Measurements from ENCODE around the gene IMMP2L.

IMMP2L gene

DNA sequence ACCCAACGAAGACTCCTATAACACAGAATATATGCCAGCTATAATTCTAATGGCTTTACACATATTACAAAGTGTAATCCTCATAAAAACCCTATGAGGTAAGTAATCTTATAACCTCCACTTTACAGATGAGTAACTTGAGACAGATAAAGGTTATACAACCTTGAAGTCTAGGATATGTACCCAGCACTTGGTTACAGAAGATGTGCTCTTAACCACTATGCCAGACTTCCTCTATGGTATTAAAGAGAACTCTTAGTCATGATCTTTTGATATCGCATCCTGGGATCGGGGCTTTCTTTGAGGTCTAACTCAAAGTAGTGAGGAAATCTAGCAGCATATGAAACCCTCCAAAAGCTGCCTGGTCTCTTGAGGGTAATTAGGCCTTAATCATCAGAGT lies 790.6 kb downstream of the IMMP2L start:
- Histone ChIP-seq H3K9me3 (ENCODE audit: control insufficient read depth, insufficient read depth, low read length) (no peaks in the 10 kb centered on the region), H3K36me3 (ENCODE audit: control insufficient read depth, insufficient read depth, low read length) (no peaks in the 10 kb centered on the region), H3K9ac (ENCODE audit: low read depth, low read length) (no peak overlapping the region), H3K4me1 (ENCODE audit: control insufficient read depth, insufficient read depth, low read length) (no peaks in the 10 kb centered on the region), H3K4me3 (ENCODE audit: low read depth, low read length) (no peak overlapping the region), H3K27me3 (ENCODE audit: control insufficient read depth, insufficient read depth, low read length) (no peaks in the 10 kb centered on the region)

- H3K4me1 ChIP-seq (ENCODE audit: control insufficient read depth, insufficient read depth, low read length): no peaks in the 10 kb centered on the region
- H3K4me3 ChIP-seq (ENCODE audit: low read depth, low read length): no peak overlapping the region
- H3K9me3 ChIP-seq (ENCODE audit: control insufficient read depth, insufficient read depth, low read length): no peaks in the 10 kb centered on the region
- no peak overlapping the region for H3K9ac ChIP-seq (ENCODE audit: low read depth, low read length)
- no peaks in the 10 kb centered on the region for H3K27me3 ChIP-seq (ENCODE audit: control insufficient read depth, insufficient read depth, low read length)
- H3K36me3 ChIP-seq (ENCODE audit: control insufficient read depth, insufficient read depth, low read length): no peaks in the 10 kb centered on the region
Observed at GRCh38 chr7:110767550-110768110, 794.7 kb downstream of the IMMP2L start.

GRCh38 chr7:110766864-110767263 lies 795.4 kb downstream of the IMMP2L start:
- no peak overlapping the region for H3K9ac ChIP-seq (ENCODE audit: low read depth, low read length)
- no peaks in the 10 kb centered on the region for H3K4me1 ChIP-seq (ENCODE audit: control insufficient read depth, insufficient read depth, low read length)
- H3K4me3 ChIP-seq (ENCODE audit: low read depth, low read length): no peak overlapping the region
- no peaks in the 10 kb centered on the region for H3K36me3 ChIP-seq (ENCODE audit: control insufficient read depth, insufficient read depth, low read length)
- H3K27me3 ChIP-seq (ENCODE audit: control insufficient read depth, insufficient read depth, low read length): no peaks in the 10 kb centered on the region
- H3K9me3 ChIP-seq (ENCODE audit: control insufficient read depth, insufficient read depth, low read length): no peaks in the 10 kb centered on the region

DNA sequence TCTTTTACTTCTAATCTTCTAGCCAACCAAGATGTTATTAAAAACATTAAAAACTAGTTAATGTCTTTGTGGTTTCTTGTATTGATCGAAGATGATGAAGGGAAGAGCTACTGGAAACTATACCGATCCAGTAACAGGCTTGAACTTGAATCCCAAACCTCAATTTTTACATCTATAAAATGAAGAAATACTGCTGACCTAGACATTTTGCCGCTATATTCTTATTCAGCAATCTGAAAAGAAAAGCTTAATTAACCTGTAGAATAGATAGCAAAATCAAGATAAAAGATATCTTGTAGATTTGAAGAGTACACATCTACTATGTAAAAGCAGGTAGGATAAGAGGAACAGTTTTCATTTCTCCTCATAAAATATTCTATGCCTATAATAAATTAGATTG lies 797.4 kb downstream of the IMMP2L start:
- Histone ChIP-seq H3K4me3 (ENCODE audit: low read depth, low read length) (no peak overlapping the region), H3K9ac (ENCODE audit: low read depth, low read length) (no peak overlapping the region), H3K36me3 (ENCODE audit: control insufficient read depth, insufficient read depth, low read length) (no peaks in the 10 kb centered on the region), H3K4me1 (ENCODE audit: control insufficient read depth, insufficient read depth, low read length) (no peaks in the 10 kb centered on the region), H3K9me3 (ENCODE audit: control insufficient read depth, insufficient read depth, low read length) (no peaks in the 10 kb centered on the region), H3K27me3 (ENCODE audit: control insufficient read depth, insufficient read depth, low read length) (no peaks in the 10 kb centered on the region)

DNA sequence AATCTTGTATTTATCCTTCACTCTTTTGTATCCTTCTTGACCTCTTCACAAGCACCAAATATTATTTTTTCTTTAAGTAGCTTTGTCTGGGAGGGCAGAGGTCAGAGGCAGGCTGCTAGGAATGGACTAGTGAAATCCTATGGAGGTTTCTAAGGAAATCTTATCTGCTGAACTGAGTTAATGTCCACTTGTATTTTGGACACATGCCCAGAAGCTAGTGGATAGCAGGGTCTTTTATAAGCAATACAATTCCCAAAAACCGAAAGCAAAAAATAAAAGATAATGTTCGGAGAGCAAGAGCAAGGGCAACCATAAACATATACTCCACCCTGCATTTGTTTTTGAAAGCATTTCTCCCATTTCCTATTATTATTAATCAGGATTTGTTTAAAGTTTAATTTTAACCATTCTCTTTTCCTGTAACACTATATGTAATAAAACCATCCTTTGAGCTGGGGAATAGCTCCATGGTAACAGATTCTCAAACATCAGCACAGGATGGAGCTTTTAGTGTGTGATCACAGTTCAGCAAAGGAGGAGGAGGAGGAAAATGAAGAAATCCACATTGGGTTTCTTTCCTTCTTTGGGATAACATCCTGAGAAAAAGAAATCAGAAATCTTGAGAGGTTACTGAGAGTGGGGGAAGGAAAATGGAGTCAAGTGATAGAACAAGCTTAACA lies 799.6 kb downstream of the IMMP2L start:
- Histone ChIP-seq H3K9ac (ENCODE audit: low read depth, low read length) (no peak overlapping the region), H3K4me3 (ENCODE audit: low read depth, low read length) (no peak overlapping the region), H3K27me3 (ENCODE audit: control insufficient read depth, insufficient read depth, low read length) (no peaks in the 10 kb centered on the region), H3K4me1 (ENCODE audit: control insufficient read depth, insufficient read depth, low read length) (no peaks in the 10 kb centered on the region), H3K36me3 (ENCODE audit: control insufficient read depth, insufficient read depth, low read length) (no peaks in the 10 kb centered on the region), H3K9me3 (ENCODE audit: control insufficient read depth, insufficient read depth, low read length) (no peaks in the 10 kb centered on the region)

DNA sequence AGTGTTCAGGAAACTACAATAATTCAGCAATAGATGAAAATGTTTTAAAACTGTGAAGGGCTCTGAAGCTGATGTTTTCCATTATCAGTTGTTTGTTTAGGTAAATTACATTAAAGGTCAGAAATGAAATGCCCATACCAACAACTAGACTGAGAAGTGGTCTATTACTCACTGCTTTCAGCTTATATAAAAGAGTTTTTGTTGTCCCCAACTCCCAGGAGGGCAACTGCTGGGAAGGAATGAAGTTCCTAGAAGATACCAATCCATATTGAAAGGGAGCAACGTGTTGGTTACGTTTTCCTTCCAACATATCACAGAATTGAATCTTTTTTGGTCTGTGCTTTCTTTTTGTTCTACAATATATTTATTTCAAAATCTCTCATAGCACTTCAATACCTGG lies 802.0 kb downstream of the IMMP2L start:
- no peak overlapping the region for H3K4me3 ChIP-seq (ENCODE audit: low read depth, low read length)
- no peaks in the 10 kb centered on the region for H3K4me1 ChIP-seq (ENCODE audit: control insufficient read depth, insufficient read depth, low read length)
- H3K9me3 ChIP-seq (ENCODE audit: control insufficient read depth, insufficient read depth, low read length): no peaks in the 10 kb centered on the region
- no peak overlapping the region for H3K9ac ChIP-seq (ENCODE audit: low read depth, low read length)
- H3K27me3 ChIP-seq (ENCODE audit: control insufficient read depth, insufficient read depth, low read length): no peaks in the 10 kb centered on the region
- H3K36me3 ChIP-seq (ENCODE audit: control insufficient read depth, insufficient read depth, low read length): no peaks in the 10 kb centered on the region

- Histone ChIP-seq H3K4me3 (ENCODE audit: low read depth, low read length) (no peak overlapping the region), H3K9me3 (ENCODE audit: control insufficient read depth, insufficient read depth, low read length) (no peaks in the 10 kb centered on the region), H3K27me3 (ENCODE audit: control insufficient read depth, insufficient read depth, low read length) (no peaks in the 10 kb centered on the region), H3K9ac (ENCODE audit: low read depth, low read length) (no peak overlapping the region), H3K36me3 (ENCODE audit: control insufficient read depth, insufficient read depth, low read length) (no peaks in the 10 kb centered on the region), H3K4me1 (ENCODE audit: control insufficient read depth, insufficient read depth, low read length) (no peaks in the 10 kb centered on the region)
Observed at GRCh38 chr7:110759069-110759468, 803.2 kb downstream of the IMMP2L start.

- Histone ChIP-seq H3K4me1 (ENCODE audit: control insufficient read depth, insufficient read depth, low read length) (no peaks in the 10 kb centered on the region), H3K9ac (ENCODE audit: low read depth, low read length) (no peak overlapping the region), H3K36me3 (ENCODE audit: control insufficient read depth, insufficient read depth, low read length) (no peaks in the 10 kb centered on the region), H3K4me3 (ENCODE audit: low read depth, low read length) (no peak overlapping the region), H3K9me3 (ENCODE audit: control insufficient read depth, insufficient read depth, low read length) (no peaks in the 10 kb centered on the region), H3K27me3 (ENCODE audit: control insufficient read depth, insufficient read depth, low read length) (no peaks in the 10 kb centered on the region)
Observed at GRCh38 chr7:110754649-110755048, 807.6 kb downstream of the IMMP2L start.

GRCh38 chr7:110750931-110751605 lies 811.2 kb downstream of the IMMP2L start:
- Histone ChIP-seq H3K27me3 (ENCODE audit: control insufficient read depth, insufficient read depth, low read length) (no peaks in the 10 kb centered on the region), H3K36me3 (ENCODE audit: control insufficient read depth, insufficient read depth, low read length) (no peaks in the 10 kb centered on the region), H3K9ac (ENCODE audit: low read depth, low read length) (no peak overlapping the region), H3K4me1 (ENCODE audit: control insufficient read depth, insufficient read depth, low read length) (no peaks in the 10 kb centered on the region), H3K4me3 (ENCODE audit: low read depth, low read length) (no peak overlapping the region), H3K9me3 (ENCODE audit: control insufficient read depth, insufficient read depth, low read length) (no peaks in the 10 kb centered on the region)

DNA sequence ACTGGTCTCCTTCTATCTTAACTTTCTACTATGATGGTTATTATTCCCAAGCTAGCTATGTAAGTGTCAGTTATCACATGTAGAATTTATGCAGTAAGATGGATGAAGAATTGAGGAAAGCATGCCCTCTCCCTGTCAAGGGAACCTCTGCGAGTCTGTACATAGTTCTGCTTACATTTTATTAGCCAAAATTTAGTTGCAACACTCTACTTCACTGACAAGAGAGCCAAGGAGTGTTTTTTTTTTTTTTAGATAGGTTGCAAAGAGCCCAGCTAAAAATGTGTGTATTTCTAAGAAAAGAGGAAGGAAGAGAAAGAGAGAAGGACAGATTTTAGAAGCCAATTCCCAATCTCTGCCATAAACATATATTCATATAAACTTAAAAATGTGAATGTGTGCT lies 829.1 kb downstream of the IMMP2L start:
- no peaks in the 10 kb centered on the region for H3K9me3 ChIP-seq (ENCODE audit: control insufficient read depth, insufficient read depth, low read length)
- H3K36me3 ChIP-seq (ENCODE audit: control insufficient read depth, insufficient read depth, low read length): no peaks in the 10 kb centered on the region
- H3K27me3 ChIP-seq (ENCODE audit: control insufficient read depth, insufficient read depth, low read length): no peaks in the 10 kb centered on the region
- no peaks in the 10 kb centered on the region for H3K4me1 ChIP-seq (ENCODE audit: control insufficient read depth, insufficient read depth, low read length)
- no peak overlapping the region for H3K9ac ChIP-seq (ENCODE audit: low read depth, low read length)
- no peak overlapping the region for H3K4me3 ChIP-seq (ENCODE audit: low read depth, low read length)

- Histone ChIP-seq H3K9me3 (ENCODE audit: control insufficient read depth, insufficient read depth, low read length) (no peaks in the 10 kb centered on the region), H3K4me3 (ENCODE audit: low read depth, low read length) (no peak overlapping the region), H3K4me1 (ENCODE audit: control insufficient read depth, insufficient read depth, low read length) (peaks cover 5% of the 10 kb centered on the region), H3K27me3 (ENCODE audit: control insufficient read depth, insufficient read depth, low read length) (no peaks in the 10 kb centered on the region), H3K9ac (ENCODE audit: low read depth, low read length) (no peak overlapping the region), H3K36me3 (ENCODE audit: control insufficient read depth, insufficient read depth, low read length) (no peaks in the 10 kb centered on the region)
Observed at GRCh38 chr7:110724811-110725210, 837.5 kb downstream of the IMMP2L start.

GRCh38 chr7:110721395-110721794 lies 840.9 kb downstream of the IMMP2L start:
- Histone ChIP-seq H3K27me3 (ENCODE audit: control insufficient read depth, insufficient read depth, low read length) (no peaks in the 10 kb centered on the region), H3K9ac (ENCODE audit: low read depth, low read length) (no peak overlapping the region), H3K4me3 (ENCODE audit: low read depth, low read length) (no peak overlapping the region), H3K9me3 (ENCODE audit: control insufficient read depth, insufficient read depth, low read length) (no peaks in the 10 kb centered on the region), H3K4me1 (ENCODE audit: control insufficient read depth, insufficient read depth, low read length) (peaks cover 27% of the 10 kb centered on the region), H3K36me3 (ENCODE audit: control insufficient read depth, insufficient read depth, low read length) (no peaks in the 10 kb centered on the region)
